Germinal center (tissue), 1 donor: ENCODE measurements around the gene METTL2B.

Source experiments
- DNase-seq: peaks from one replicate; pipeline ENCODE4 v3.0.0; 2012; ENCODE audit warnings: mixed read lengths, low spot score

METTL2B gene

GRCh38 chr7:128476402-128477335, at the start of gene METTL2B:
Gene METTL2B (plus strand): TSS chr7:128476748. CDS start chr7:128476766, 18 bp downstream.
- peak; percentile 80 for DNase-seq

GRCh38 chr7:128427289-128427891, 49.2 kb upstream of the METTL2B start:
- peak; percentile 55 for DNase-seq

GRCh38 chr7:128430207-128430606, 46.3 kb upstream of the METTL2B start:
- no peak for DNase-seq

GRCh38 chr7:128431221-128431620, 45.3 kb upstream of the METTL2B start:
- no peak for DNase-seq

- DNase-seq, result no peak
These were observed 44.8 kb upstream of the METTL2B start for GRCh38 chr7:128431754-128432153.

GRCh38 chr7:128434413-128435326, 41.9 kb upstream of the METTL2B start:
- DNase-seq, result no peak

GRCh38 chr7:128435327-128435686, 41.2 kb upstream of the METTL2B start:
- no peak for DNase-seq

GRCh38 chr7:128437426-128438332, 38.9 kb upstream of the METTL2B start:
- peak; percentile 69 for DNase-seq

- no peak for DNase-seq
These were observed 34.2 kb upstream of the METTL2B start for GRCh38 chr7:128442356-128442755.

- peak; percentile 57 for DNase-seq
These were observed 32.5 kb upstream of the METTL2B start for GRCh38 chr7:128443831-128444600.

GRCh38 chr7:128446306-128446705, 30.2 kb upstream of the METTL2B start:
- no peak for DNase-seq

- DNase-seq, result no peak
These were observed 28.5 kb upstream of the METTL2B start for GRCh38 chr7:128447941-128448564.

- no peak for DNase-seq
These were observed 27.7 kb upstream of the METTL2B start for GRCh38 chr7:128448751-128449302.

- DNase-seq, result no peak
These were observed 26.1 kb upstream of the METTL2B start for GRCh38 chr7:128450409-128450808.

GRCh38 chr7:128450913-128451312, 25.6 kb upstream of the METTL2B start:
- no peak for DNase-seq

GRCh38 chr7:128452552-128452951, 24.0 kb upstream of the METTL2B start:
- DNase-seq, result no peak

- DNase-seq, result no peak
These were observed 22.4 kb upstream of the METTL2B start for GRCh38 chr7:128453836-128454804.

GRCh38 chr7:128454808-128455542, 21.6 kb upstream of the METTL2B start:
- DNase-seq, result peak; percentile 44
